ENCODE results near the gene GREB1.

Gene GREB1

DNA sequence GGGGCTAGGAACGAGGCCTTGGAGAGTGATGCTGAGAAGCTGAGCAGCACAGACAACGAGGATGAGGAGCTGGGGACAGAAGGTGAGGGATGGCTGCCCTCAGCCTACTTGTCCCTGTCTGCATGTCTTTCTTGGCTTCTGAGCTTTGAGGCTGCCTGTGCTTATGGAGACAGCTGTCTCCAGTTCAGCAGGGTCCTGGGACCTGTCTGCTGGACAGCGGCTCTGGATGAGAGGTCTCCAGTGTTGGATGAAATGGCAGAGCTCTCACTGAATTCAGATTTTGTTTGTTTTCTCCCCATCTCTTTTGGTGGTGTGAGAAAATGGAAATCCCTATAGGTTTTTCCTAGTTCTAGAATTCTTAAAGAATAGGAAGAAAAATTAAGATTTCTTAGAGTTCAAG lies 81.4 kb downstream of the GREB1 start:
- no peak for DNase-seq

DNA sequence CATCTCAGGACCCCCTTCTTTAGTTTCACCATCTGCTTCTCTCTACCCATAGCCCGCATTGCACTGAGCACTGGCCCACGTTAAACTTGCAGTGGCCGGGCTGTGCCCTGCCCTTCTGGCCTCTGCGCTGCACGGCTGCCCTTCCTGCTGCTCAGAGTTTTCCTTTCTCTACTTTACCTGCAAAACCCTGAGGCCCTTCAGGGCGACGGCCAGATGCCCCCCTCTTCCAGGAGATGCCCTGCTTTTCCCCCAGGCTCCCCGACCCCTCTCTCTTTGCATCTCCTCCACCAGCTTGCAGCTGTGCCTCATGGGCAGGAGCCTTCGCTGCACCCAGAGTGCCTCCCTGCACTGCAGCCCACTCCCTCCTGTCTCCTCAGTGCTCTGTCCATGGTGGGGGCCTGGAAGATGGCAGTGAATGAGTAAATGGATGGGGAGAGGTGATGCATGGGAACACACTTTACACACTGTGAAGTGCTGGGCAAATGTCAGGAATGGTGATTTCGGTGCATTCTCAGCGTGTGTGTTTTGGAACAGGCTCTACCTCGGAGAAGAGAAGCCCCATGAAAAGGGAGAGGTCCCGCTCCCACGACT lies 82.3 kb downstream of the GREB1 start:
- DNase-seq = no peak

- no peak for DNase-seq
Measured at GRCh38 chr2:11616851-11617415, 83.1 kb downstream of the GREB1 start.

DNA sequence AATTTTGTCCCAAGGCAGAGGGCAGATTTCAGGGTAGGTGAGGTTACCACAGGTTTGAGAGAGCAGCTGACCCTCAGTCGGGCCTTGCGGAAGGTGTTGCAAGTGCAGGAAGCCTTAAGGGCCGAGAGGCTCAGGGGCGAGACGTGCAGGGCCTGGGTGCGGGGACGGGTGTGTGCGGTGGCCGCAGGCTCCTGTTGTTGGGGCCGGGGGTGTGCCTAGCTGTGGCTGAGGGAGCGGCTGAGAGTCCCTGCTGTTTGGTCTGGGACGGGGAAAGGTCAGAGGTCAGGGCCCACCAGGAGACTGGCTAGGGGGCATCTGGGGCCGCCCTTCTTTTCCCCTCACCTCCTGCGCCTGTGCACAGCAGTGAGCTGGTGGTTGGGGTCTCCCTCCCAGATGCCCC lies 83.7 kb downstream of the GREB1 start:
- no peak for DNase-seq

DNA sequence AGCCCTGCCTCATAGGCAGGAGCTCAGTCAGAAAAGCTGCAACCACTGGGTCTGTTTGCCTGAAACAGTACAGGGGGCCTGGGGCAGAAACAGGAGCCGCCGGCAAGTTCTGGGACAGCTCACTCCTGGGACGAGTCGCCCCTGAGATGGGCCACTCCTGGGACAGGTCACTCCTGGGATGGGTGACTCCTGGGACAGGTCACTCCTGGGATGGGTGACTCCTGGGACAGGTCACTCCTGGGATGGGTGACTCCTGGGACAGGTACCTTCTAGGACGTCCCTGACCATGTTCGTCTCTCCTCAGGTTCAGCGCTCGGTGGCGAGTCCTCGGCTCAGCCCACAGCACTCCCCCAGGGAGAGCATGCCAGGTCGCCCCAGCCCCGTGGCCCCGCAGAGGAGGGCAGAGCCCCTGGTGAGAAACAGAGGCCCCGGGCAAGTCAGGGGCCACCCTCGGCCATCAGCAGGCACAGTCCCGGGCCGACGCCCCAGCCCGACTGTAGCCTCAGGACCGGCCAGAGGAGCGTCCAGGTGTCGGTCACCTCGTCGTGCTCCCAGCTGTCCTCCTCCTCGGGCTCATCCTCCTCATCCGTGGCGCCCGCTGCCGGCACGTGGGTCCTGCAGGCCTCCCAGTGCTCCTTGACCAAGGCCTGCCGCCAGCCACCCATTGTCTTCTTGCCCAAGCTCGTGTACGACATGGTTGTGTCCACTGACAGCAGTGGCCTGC lies 84.3 kb downstream of the GREB1 start:
- DNase-seq = no peak

DNA sequence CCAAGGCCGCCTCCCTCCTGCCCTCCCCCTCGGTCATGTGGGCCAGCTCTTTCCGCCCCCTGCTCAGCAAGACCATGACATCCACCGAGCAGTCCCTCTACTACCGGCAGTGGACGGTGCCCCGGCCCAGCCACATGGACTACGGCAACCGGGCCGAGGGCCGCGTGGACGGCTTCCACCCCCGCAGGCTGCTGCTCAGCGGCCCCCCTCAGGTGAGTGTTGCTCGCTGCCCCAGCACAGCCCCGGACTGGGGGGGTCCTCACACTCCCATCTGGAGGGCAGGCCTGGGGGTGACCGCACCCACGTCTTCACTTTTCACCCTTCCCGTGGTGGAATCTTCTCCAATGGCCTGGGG lies 84.8 kb downstream of the GREB1 start:
- DNase-seq = no peak

DNA sequence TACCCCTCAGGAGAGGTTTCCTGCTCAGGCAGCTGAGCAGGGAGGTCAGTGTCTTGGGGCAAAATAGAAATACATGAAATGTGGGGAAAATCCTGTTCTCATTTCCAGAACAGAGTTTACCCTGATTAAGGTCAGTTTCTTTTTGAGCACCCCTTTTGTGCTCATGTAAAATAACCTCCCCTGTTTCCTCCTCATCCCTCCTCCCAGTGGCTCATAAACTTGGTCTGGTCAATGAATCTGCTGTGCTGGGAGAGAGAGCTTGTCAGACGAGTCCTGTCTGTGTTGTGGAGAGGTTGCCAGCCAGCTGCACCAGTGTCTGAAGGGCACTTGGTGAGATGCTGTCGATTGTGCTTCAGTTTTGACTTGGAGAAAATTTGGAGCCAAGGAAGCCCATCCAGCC lies 87.6 kb downstream of the GREB1 start:
- DNase-seq = no peak

DNA sequence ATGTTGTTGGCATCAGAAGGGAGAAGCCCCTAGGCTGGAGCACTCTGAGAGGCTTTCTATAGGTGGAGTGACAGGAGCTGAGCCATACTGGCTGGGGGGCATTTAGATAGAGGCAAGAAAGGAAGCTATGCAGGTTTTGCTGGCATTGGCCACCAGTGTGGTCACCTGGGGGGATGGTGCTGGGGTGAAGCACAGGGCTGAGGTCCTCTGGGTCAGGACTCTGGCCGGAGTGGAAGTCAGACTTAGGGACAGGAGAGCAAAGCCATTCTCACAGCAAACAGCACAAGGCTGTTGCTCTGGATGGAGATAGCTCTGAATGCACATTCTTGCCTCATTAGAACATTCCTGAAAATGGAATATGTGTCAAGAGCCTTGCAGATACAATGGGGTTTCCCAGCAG lies 88.8 kb downstream of the GREB1 start:
- DNase-seq = no peak

DNA sequence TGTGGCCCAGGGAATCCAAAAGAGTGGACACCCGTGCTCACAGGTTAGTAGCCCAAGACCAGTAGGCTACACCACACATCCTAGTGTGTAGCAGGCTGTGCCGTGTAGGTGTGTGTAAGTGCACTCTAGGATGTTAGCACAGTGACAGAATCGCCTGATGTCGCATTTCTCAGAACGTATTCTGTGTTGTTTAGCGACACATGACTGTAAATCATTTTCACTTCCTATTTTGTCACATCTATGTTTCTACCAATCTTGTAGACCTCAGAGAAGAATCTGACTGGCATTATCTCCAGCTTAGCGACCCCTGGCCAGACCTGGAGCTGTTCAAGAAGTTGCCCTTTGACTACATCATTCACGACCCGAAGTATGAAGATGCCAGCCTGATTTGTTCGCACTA lies 91.0 kb downstream of the GREB1 start:
- DNase-seq = no peak

DNA sequence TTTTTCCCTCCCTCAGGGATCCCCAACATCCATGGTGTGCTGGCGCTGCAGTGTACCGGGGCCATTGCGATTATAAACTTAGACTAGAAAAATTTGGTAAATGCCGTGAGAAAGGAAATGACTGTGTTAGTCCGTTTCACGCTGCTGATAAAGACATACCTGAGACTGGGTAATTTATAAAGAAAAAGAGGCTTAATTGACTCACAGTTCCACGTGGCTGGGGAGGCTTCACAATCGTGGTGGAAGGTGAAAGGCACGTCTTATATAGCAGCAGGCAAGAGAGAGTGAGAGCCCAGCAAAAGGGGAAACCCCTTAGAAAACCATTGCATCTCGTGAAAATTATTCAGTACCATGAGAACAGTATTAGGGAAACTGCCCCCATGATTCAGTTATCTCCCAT lies 91.8 kb downstream of the GREB1 start:
- no peak for DNase-seq

DNA sequence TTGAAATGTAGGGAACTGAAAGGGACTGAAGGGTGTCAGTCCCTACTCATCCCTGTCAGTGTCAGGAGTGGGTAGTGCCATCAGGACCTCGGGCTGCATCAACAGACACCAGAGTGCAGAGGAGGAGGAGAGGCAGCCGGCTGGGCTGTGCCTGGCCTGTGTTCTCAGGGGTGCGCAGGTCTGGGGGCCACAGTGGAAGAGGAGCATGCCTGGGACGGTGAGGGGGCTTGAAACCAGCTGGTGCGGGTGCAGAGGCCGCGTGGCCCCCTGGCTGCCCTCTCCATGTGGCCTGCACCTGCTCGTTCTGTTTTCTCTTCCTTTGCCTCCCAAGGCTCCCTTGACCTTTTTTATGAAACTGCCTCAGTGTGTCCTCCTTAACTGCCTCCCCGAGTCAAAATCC lies 94.8 kb downstream of the GREB1 start:
- no peak for DNase-seq

DNA sequence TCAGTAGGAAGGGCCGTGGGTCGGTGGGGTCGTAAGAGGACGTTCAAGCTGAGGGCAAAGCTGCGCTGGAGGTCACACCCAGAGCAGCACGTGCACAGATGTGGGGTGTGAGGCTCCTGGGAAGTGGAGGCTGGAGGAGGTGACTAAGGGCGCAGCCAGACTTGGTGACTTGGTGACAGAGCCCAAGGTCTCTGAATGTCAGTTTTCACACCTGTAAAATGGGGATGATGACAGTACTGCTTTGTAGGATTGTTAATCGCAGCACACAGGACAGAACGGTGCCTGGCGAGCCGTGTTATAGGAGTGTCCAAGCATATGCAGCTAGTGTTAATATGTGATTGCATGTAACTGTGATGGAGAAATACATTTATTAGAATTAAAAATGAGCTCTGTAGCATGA lies 95.4 kb downstream of the GREB1 start:
- DNase-seq = no peak

GRCh38 chr2:11629851-11630250 lies 96.0 kb downstream of the GREB1 start:
- no peak for DNase-seq

DNA sequence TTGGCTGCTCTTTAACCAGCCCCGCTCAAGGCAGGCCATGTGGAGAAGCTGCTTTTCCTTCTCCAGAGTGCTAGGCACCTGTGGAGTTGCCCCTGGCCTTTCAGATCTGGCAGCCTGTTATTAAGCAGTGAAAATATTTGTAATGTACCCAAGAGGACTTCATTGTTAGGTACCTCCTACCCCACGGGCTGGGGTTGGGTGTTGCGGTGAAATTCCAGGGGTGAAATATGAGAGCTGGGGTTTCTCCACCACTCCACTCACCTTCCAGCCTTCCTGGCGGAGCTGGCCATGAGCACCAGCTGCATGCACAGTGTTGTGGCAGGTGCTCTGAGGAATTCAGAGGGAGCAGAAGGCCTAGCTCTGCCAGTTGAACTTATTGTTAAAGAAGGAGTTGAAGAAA lies 97.0 kb downstream of the GREB1 start:
- DNase-seq = no peak

DNA sequence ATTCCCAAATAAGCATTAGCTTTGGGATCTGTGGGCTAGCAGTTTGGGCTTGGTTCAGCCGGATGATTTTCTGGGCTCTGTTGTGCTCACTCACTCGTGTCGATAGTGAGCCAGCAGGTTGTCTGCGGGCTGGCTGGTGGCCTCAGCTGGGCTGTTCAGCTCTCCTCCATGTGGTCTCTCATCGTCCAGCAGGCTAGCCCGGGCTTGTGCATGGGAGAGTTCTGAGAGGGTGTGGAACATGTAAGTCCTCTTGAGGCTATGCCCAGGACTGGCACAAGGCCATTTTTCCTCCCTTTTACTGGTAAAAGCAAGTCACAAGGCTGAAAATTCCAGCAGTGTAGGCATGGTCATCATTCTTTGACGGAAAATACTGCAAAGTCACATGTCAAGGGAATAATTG lies 97.6 kb downstream of the GREB1 start:
- DNase-seq = no peak

GRCh38 chr2:11633923-11634478 lies 100.2 kb downstream of the GREB1 start:
- no peak for DNase-seq

DNA sequence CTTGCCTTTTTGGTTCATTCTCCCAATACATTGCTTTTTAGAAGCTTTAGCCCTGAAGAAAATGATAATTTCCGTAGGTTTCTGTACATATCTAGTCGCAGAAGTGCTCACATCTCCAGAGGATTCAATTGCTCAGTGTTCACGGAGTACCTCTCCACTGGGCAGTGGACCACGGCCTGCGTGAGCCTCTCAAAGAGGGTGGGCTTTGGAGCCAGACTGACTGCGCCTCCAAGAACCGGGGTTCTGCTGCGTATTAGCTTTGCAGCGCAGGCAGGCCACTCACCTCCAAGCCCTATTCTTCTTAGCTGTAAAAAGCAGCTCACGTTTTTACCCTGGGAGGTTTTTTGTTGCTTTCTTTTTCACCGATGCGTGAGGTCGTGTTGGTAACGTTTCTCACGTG lies 100.7 kb downstream of the GREB1 start:
- no peak for DNase-seq

GRCh38 chr2:11635141-11635540 lies 101.3 kb downstream of the GREB1 start:
- no peak for DNase-seq

- DNase-seq = no peak
Measured at GRCh38 chr2:11636593-11637295, 102.9 kb downstream of the GREB1 start.

DNA sequence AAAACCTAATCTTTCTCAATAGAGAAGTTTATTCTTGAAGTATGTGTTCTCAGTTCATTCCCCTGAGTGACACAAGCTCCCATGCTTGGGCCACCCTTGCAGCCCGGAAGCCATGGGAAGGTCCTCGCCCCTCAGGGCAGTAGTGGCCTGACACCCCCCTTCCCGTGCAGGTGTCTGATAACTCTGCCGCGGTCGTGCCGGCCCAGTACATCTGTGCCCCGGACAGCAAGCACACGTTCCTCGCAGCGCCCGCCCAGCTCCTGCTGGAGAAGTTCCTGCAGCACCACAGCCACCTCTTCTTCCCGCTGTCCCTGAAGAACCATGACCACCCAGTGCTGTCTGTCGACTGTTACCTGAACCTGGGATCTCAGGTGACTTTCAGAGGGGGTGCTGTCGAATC lies 103.7 kb downstream of the GREB1 start:
- DNase-seq = no peak

GRCh38 chr2:11639503-11639902 lies 105.7 kb downstream of the GREB1 start:
- DNase-seq = no peak

DNA sequence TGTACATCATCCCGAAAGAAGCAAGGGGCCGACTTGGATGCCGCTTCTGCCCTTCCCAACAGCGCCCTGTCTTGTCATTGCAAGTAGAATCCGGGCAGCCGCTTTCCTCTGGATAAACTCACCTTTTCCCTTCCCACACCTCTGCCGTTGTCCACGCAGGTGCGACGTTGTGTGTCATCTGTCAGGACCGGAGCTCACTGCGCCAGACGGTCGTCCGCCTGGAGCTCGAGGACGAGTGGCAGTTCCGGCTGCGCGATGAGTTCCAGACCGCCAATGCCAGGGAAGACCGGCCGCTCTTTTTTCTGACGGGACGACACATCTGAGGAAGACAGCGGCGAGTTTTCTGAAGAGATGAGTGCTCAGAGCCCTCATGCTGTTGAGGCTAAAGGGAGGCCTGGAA lies 106.3 kb downstream of the GREB1 start:
- no peak for DNase-seq

DNA sequence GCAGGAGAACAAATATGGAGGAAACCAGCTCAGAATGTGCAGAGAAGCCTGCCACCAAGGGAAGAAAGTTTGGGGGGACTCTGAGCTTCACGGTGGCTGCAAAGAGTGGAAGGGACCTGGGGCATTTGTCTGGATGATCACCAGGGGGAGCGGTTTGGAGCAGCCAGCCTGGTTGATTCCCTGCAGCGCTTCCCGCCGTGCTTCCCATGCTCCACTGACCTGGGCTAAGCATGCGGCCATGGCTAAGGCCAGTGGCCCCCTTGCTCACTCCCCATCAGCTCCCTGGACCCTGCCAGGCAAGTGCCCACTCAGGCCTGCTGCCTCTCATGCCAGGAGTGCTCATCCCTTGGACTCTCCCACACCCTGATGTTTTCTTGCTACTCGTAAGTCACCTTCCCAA lies 109.1 kb downstream of the GREB1 start:
- no peak for DNase-seq

DNA sequence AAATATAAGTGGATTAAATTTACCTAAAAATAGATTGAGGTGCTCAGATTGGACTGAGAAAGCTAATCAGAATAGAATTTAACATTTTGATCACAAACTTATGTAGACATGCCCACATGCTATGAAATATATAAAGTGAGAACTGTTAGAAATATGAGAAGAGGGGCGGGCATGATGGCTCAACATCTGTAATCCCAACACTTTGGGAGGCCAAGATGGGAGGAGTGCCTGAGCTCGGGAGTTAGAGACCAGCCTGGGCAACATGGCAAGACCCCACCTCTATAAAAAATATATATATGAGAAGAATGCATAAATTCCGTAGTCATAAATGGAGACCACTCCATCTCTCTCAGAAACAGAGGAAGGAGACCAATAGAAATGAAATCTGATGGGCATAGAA lies 110.4 kb downstream of the GREB1 start:
- DNase-seq = no peak

All from activated CD4-positive, CD25-positive, alpha-beta regulatory T cell treated with anti-CD3 and anti-CD28 coated beads, Interleukin-2, amount 50 U/mL, for 72 hours (primary cell).